ENCODE measurements around the gene WNT1.
A peak's percentile ranks its signal among the peaks of the same experiment; 100 is the strongest.

WNT1 gene

GRCh38 chr12:48969160-48969771 is 8.9 kb upstream of the WNT1 start:
- H3K27me3 ChIP-seq (ENCODE audit: insufficient read depth, low read length), result peaks cover 22% of the 10 kb centered on the region; the same call in 1 of the 2 replicates
- H3K4me3 ChIP-seq (ENCODE audit: low read depth, low read length, poor library complexity, severe bottlenecking), result no peak overlapping the region
- H3K4me1 ChIP-seq (ENCODE audit: insufficient read depth, low read length, severe bottlenecking), result peaks cover 21% of the 10 kb centered on the region
- no peak overlapping the region for H3K27ac ChIP-seq (ENCODE audit: low read depth, low read length, poor library complexity, severe bottlenecking)
- H3K9ac ChIP-seq (ENCODE audit: low read length), result no peak overlapping the region
- H3K36me3 ChIP-seq (ENCODE audit: insufficient read depth, low read length), result no peaks in the 10 kb centered on the region
- TF ChIP-seq EZH2 (IDR thresholded peaks at IDR 0.05; ENCODE audit: borderline replicate concordance, low read length) (no peak), CTCF (IDR thresholded peaks at IDR 0.05; ENCODE audit: low read length) (no peak)
- H3K9me3 ChIP-seq (ENCODE audit: low read length), result no peaks in the 10 kb centered on the region
- H3F3A ChIP-seq (ENCODE audit: insufficient read depth, low read length), result no peaks in the 10 kb centered on the region
- H3K4me2 ChIP-seq (ENCODE audit: low read length), result peak overlapping the region; percentile 43; the same call in 1 of the 2 replicates
- H2AFZ ChIP-seq (ENCODE audit: low read length), result no peak overlapping the region
- no peaks in the 10 kb centered on the region for H3K79me2 ChIP-seq (ENCODE audit: insufficient read depth, low read length)
- H3K9me2 ChIP-seq (ENCODE audit: low read depth, low read length), result no peaks in the 10 kb centered on the region
- no peaks in the 10 kb centered on the region for H4K20me1 ChIP-seq (ENCODE audit: insufficient read depth, low read length)

- peaks cover 22% of the 10 kb centered on the region; the same call in 1 of the 2 replicates for H3K27me3 ChIP-seq (ENCODE audit: insufficient read depth, low read length)
Observed at GRCh38 chr12:48969833-48970701, 8.1 kb upstream of the WNT1 start.

More at GRCh38 chr12:48969833-48970701, 8.1 kb upstream of the WNT1 start:
- H3K9me3 ChIP-seq (ENCODE audit: low read length), result no peaks in the 10 kb centered on the region
- no peak overlapping the region for H3K9ac ChIP-seq (ENCODE audit: low read length)
- H3K9me2 ChIP-seq (ENCODE audit: low read depth, low read length), result no peaks in the 10 kb centered on the region
- TF ChIP-seq EZH2 (IDR thresholded peaks at IDR 0.05; ENCODE audit: borderline replicate concordance, low read length), result no peak
- no peak; the same call in 1 of the 2 replicates for TF ChIP-seq CTCF (IDR thresholded peaks at IDR 0.05; ENCODE audit: low read length)
- H3K36me3 ChIP-seq (ENCODE audit: insufficient read depth, low read length), result no peaks in the 10 kb centered on the region
- no peaks in the 10 kb centered on the region for H3F3A ChIP-seq (ENCODE audit: insufficient read depth, low read length)
- peaks cover 21% of the 10 kb centered on the region for H3K4me1 ChIP-seq (ENCODE audit: insufficient read depth, low read length, severe bottlenecking)
- H3K79me2 ChIP-seq (ENCODE audit: insufficient read depth, low read length), result no peaks in the 10 kb centered on the region
- no peaks in the 10 kb centered on the region for H4K20me1 ChIP-seq (ENCODE audit: insufficient read depth, low read length)
- H3K27ac ChIP-seq (ENCODE audit: low read depth, low read length, poor library complexity, severe bottlenecking), result no peak overlapping the region
- H2AFZ ChIP-seq (ENCODE audit: low read length), result no peak overlapping the region
- H3K4me2 ChIP-seq (ENCODE audit: low read length), result peak overlapping the region; percentile 43; the same call in 1 of the 2 replicates
- no peak overlapping the region for H3K4me3 ChIP-seq (ENCODE audit: low read depth, low read length, poor library complexity, severe bottlenecking)
